ENCODE data around the gene AKAP13. TPM values are rescaled to one million over a fixed set of nuclear protein-coding genes. Genes with fewer than 3 reads are reported as not detected.

Gene AKAP13
- total and polyA plus RNA-seq, 2 of the 8 experiments (the other 6 are each of a cell fraction or from before 2014, with no cell fraction given), result 14.0 to 46.2 TPM

- Histone ChIP-seq H3K23ac (ENCODE audit: insufficient read length) (no peak overlapping the region), H3K56ac (replicated peaks; ENCODE audit: insufficient read length, low read depth, low read length) (no peak overlapping the region), H3K14ac (ENCODE audit: insufficient read length) (no peak overlapping the region), H2AK5ac (ENCODE audit: low read depth, low read length) (no peak overlapping the region), H3K79me2 (ENCODE audit: control insufficient read depth in 1 of 2, insufficient read depth in 2 of 2, low read length in 2 of 2) (peaks cover 0 to 32% of the 10 kb centered on the region in 2 experiments; a peak in 3 of 4 replicates), H4K20me1 (replicated peaks in 1 of 2; ENCODE audit: control insufficient read depth in 1 of 2, insufficient read depth in 2 of 2, low read length in 2 of 2) (peaks cover 0 to 4% of the 10 kb centered on the region in 2 experiments), H4K8ac (ENCODE audit: extremely low read depth, insufficient read depth, low read length) (no peak overlapping the region), H2BK5ac (ENCODE audit: low read depth, low read length) (no peak overlapping the region), H2BK20ac (ENCODE audit: low read length) (no peak overlapping the region), H3K27ac (ENCODE audit: low read depth, low read length) (no peak overlapping the region), H3K4ac (replicated peaks; ENCODE audit: insufficient read length, low read depth, low read length) (no peak overlapping the region), H3K9ac (replicated peaks in 1 of 4; ENCODE audit: extremely low read depth in 1 of 4, low read depth in 3 of 4, low read length in 3 of 4) (no peak overlapping the region), H4K91ac (replicated peaks; ENCODE audit: insufficient read length, low read length) (no peak overlapping the region), H2BK12ac (ENCODE audit: low read depth, low read length) (no peak overlapping the region), H3K27me3 (replicated peaks in 1 of 4; ENCODE audit: control insufficient read depth in 3 of 4, extremely low read depth in 1 of 4, insufficient read depth in 3 of 4, low read length in 3 of 4) (no peaks in the 10 kb centered on the region), H3K4me3 (ENCODE audit: extremely low read depth in 1 of 4, insufficient read depth in 2 of 4, low read depth in 3 of 4, low read length in 4 of 4) (no peak overlapping the region), H4K5ac (ENCODE audit: insufficient read length, low read depth, low read length) (no peak overlapping the region), H3K36me3 (ENCODE audit: control insufficient read depth in 2 of 4, insufficient read depth in 4 of 4, low read length in 3 of 4) (no peaks in the 10 kb centered on the region), H3K79me1 (ENCODE audit: low read depth, low read length) (no peaks in the 10 kb centered on the region; the same call in 1 of the 2 replicates), H2BK120ac (replicated peaks; ENCODE audit: low read depth, low read length) (no peak overlapping the region), H2BK15ac (ENCODE audit: low read length) (no peak overlapping the region), H2AFZ (ENCODE audit: low read length) (no peak overlapping the region), H3K4me2 (ENCODE audit: insufficient read depth in 1 of 2, low read depth in 2 of 2, low read length in 2 of 2) (no peak overlapping the region), H3K4me1 (replicated peaks in 1 of 4; ENCODE audit: control insufficient read depth in 3 of 4, insufficient read depth in 4 of 4, low read length in 3 of 4) (peaks cover 0 to 14% (median 2%) of the 10 kb centered on the region in 4 experiments; a peak in 3 of 7 replicates), H3K23me2 (ENCODE audit: low read depth, low read length) (no peaks in the 10 kb centered on the region), H3K18ac (ENCODE audit: extremely low read depth, low read length) (no peak overlapping the region), H3K9me3 (ENCODE audit: insufficient read depth in 2 of 2, low read depth in 1 of 2, low read length in 1 of 2) (no peaks in the 10 kb centered on the region)
- CTCF ChIA-PET (ENCODE audit: partially characterized antibody), result no interaction called here
- POLR2A ChIA-PET (ENCODE audit: partially characterized antibody), result no interaction called here
- FAIRE-seq (no peak), DNase-seq (ENCODE audit: low read depth in 1 of 2, low spot score in 2 of 2) (no peak)
- no peak for TF ChIP-seq CBX8 (IDR thresholded peaks at IDR 0.05; ENCODE audit: borderline replicate concordance, low read depth, low read length)
- TF ChIP-seq ZNF274 (IDR thresholded peaks at IDR 0.05; ENCODE audit: borderline replicate concordance, extremely low read depth, low read length), result no peak
- no peak for TF ChIP-seq CTBP2 (IDR thresholded peaks at IDR 0.05; ENCODE audit: borderline replicate concordance, insufficient read depth, insufficient read length, low read length)
- TF ChIP-seq SP1 (IDR thresholded peaks at IDR 0.05; ENCODE audit: low read depth, low read length), result no peak
- no peak for TF ChIP-seq HDAC6 (IDR thresholded peaks at IDR 0.05; ENCODE audit: low read depth, low read length)
- no peak for TF ChIP-seq SP4 (IDR thresholded peaks at IDR 0.05; ENCODE audit: low read length)
- no peak for TF ChIP-seq EZH2 (IDR thresholded peaks at IDR 0.05; ENCODE audit: low read depth, low read length, severe bottlenecking)
- TF ChIP-seq BRCA1 (IDR thresholded peaks at IDR 0.05; ENCODE audit: low read depth, low read length), result no peak
- TF ChIP-seq CHD2 (IDR thresholded peaks at IDR 0.05; ENCODE audit: low read length), result no peak
- TF ChIP-seq, protein P1, sequence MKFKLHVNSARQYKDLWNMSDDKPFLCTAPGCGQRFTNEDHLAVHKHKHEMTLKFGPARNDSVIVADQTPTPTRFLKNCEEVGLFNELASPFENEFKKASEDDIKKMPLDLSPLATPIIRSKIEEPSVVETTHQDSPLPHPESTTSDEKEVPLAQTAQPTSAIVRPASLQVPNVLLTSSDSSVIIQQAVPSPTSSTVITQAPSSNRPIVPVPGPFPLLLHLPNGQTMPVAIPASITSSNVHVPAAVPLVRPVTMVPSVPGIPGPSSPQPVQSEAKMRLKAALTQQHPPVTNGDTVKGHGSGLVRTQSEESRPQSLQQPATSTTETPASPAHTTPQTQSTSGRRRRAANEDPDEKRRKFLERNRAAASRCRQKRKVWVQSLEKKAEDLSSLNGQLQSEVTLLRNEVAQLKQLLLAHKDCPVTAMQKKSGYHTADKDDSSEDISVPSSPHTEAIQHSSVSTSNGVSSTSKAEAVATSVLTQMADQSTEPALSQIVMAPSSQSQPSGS (IDR thresholded peaks at IDR 0.05; ENCODE audit: low read length), result no peak
- no peak for TF ChIP-seq SIRT6 (IDR thresholded peaks at IDR 0.05; ENCODE audit: low read length)
- TF ChIP-seq KDM1A (IDR thresholded peaks at IDR 0.05; ENCODE audit: borderline replicate concordance, low read length), result no peak
These were observed 112.0 kb downstream of the AKAP13 start for GRCh38 chr15:85492406-85492805.

Data from H1 (cell line).